DND-41 (cell line): Measurements from ENCODE around the gene PCDHGC4.

Source experiments
- ATAC-seq: fragments of 200-7000 bp; cut with Tn5 transposase; 3 replicates; pipeline ENCODE4 v1.9.1; 2021; ENCODE audit warnings: low read depth; ENCODE audit not compliant: insufficient read depth
- DNase-seq: peaks from one replicate; pipeline ENCODE4 v3.0.0-alpha.2; 2020
- H2AFZ ChIP-seq: 2 replicates; pipeline ENCODE4 v1.6.0; 2012; ENCODE audit warnings: low read depth, low read length
- H3K27ac ChIP-seq: 2 replicates; pipeline ENCODE4 v1.5.1; 2012; ENCODE audit warnings: low read length, inconsistent platforms
- H3K27me3 ChIP-seq: fragments of 200-600 bp; sonication (generic); 2 replicates; pipeline ENCODE4 v1.6.0; 2012; ENCODE audit warnings: low read length, mild to moderate bottlenecking, inconsistent platforms; ENCODE audit not compliant: insufficient read depth, poor library complexity
- H3K36me3 ChIP-seq: 2 replicates; pipeline ENCODE4 v1.5.1; 2012; ENCODE audit warnings: low read length, inconsistent platforms; ENCODE audit not compliant: insufficient read depth
- H3K4me1 ChIP-seq: 2 replicates; pipeline ENCODE4 v1.5.1; 2012; ENCODE audit warnings: mild to moderate bottlenecking, low read length; ENCODE audit not compliant: insufficient read depth
- H3K4me2 ChIP-seq: 2 replicates; pipeline ENCODE4 v1.6.0; 2012; ENCODE audit warnings: mild to moderate bottlenecking, moderate library complexity, low read length, inconsistent platforms; ENCODE audit not compliant: insufficient read depth
- H3K4me3 ChIP-seq, 2 experiments: fragments of 200-600 bp in 1 of 2; shearing (Covaris generic) in 1 of 2; 2 replicates each; pipeline ENCODE4 v1.5.1; 2012 to 2016; ENCODE audit warnings: inconsistent platforms in 2 of 2, low read length in 2 of 2, mild to moderate bottlenecking in 2 of 2, low read depth in 1 of 2, moderate library complexity in 1 of 2
- H3K79me2 ChIP-seq: 2 replicates; pipeline ENCODE4 v1.6.0; 2012; ENCODE audit warnings: low read length, inconsistent platforms; ENCODE audit not compliant: insufficient read depth
- H3K9ac ChIP-seq: 2 replicates; pipeline ENCODE4 v1.6.0; 2012; ENCODE audit warnings: low read depth, mild to moderate bottlenecking, inconsistent platforms, low read length, moderate library complexity
- H3K9me3 ChIP-seq: 2 replicates; pipeline ENCODE4 v1.5.1; 2012; ENCODE audit warnings: low read length, moderate library complexity, mild to moderate bottlenecking, inconsistent platforms; ENCODE audit not compliant: insufficient read depth, severe bottlenecking
- H4K20me1 ChIP-seq: 2 replicates; pipeline ENCODE4 v1.6.0; 2012; ENCODE audit warnings: low read length; ENCODE audit not compliant: insufficient read depth
- CTCF ChIP-seq: IDR thresholded peaks from 2 replicates; pipeline ENCODE4 v1.5.1; 2012; ENCODE audit warnings: borderline replicate concordance, low read length, moderate library complexity, mild to moderate bottlenecking; ENCODE audit not compliant: poor library complexity, severe bottlenecking; ENCODE audit errors: extremely low read depth
- EZH2 ChIP-seq: IDR thresholded peaks from 3 replicates; pipeline ENCODE4 v1.6.1; 2012; ENCODE audit warnings: borderline replicate concordance, low read depth, mild to moderate bottlenecking, moderate library complexity, low read length, inconsistent platforms; ENCODE audit not compliant: severe bottlenecking

The PCDHGC4 gene

DNA sequence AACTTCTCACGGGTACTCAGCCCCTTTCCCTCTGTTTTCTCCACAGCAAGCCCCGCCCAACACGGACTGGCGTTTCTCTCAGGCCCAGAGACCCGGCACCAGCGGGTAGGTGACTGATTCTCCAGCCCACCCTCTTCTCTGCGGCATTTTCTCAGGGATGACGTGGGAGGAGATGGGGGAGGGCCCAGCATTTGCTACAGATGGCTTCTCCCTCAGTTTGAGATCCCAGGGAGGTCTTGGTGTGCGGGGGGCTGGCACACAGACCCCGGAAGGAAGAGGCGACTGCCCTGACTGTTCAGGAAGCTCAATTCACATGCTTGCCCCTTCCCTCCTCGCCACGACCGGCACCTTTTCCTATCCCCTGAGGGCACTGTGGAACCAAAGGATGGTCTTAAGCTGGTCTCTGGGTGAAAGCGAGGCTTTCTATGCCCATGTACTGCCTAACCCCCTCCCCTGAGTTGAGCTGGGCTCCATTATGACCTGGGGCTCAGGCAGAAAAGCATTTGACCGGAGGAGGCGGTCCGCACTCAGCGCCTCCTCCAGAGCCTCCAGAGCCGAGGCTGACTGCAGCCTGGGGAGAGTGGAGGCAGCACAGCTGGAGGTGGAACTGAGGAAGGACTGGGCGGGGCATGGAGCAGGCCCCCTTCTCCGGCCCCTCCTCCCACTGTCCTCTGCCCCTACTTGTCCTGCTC, 10.1 kb downstream of the PCDHGC4 start:
- TF ChIP-seq CTCF = no peak
- TF ChIP-seq EZH2 = no peak
- peak overlapping the region; percentile 49 for H3K9ac ChIP-seq
- H3K36me3 ChIP-seq = no peaks in the 10 kb centered on the region
- H3K27me3 ChIP-seq = no peaks in the 10 kb centered on the region
- no peaks in the 10 kb centered on the region for H3K9me3 ChIP-seq
- peaks cover 29% of the 10 kb centered on the region for H3K4me1 ChIP-seq
- DNase-seq = peak; percentile 65
- peak overlapping the region; percentile 62 for H2AFZ ChIP-seq
- peak overlapping the region; percentile 66 for H3K4me2 ChIP-seq
- no peaks in the 10 kb centered on the region for H4K20me1 ChIP-seq
- ATAC-seq = peak; percentile 51
- H3K4me3 ChIP-seq = peak overlapping the region in 1 of 2 experiments; percentile 54; a peak in 2 of 4 replicates
- H3K27ac ChIP-seq = peak overlapping the region; percentile 68
- no peaks in the 10 kb centered on the region for H3K79me2 ChIP-seq

DNA sequence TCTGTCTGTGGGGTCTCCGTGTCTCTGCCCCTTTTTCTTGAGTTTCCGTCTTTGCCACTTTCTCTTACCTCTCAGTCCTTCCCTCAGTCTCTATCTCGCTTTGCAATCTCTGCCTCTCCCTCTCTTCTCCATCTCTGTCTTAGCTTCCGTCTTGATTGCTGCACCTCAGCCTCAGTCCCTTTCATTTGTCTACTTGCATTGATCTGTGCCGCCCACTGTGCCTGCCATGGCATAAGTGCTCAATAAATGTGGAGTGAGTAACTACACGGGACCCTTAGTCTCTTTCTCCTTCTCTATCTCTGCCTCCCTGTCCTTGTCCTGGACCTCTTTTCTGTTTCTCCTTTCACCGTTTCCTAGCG, 10.6 kb downstream of the PCDHGC4 start:
- no peak for TF ChIP-seq EZH2
- Histone ChIP-seq H3K27ac (peak overlapping the region; percentile 68), H3K9ac (peak overlapping the region; percentile 49), H3K36me3 (no peaks in the 10 kb centered on the region), H3K9me3 (no peaks in the 10 kb centered on the region), H3K27me3 (no peaks in the 10 kb centered on the region), H3K79me2 (no peaks in the 10 kb centered on the region), H4K20me1 (no peaks in the 10 kb centered on the region), H3K4me2 (peak overlapping the region; percentile 66), H2AFZ (peak overlapping the region; percentile 62), H3K4me1 (peaks cover 29% of the 10 kb centered on the region), H3K4me3 (peak overlapping the region in 1 of 2 experiments; percentile 54; a peak in 2 of 4 replicates)
- DNase-seq (peak; percentile 35), ATAC-seq (peak; percentile 52)

DNA sequence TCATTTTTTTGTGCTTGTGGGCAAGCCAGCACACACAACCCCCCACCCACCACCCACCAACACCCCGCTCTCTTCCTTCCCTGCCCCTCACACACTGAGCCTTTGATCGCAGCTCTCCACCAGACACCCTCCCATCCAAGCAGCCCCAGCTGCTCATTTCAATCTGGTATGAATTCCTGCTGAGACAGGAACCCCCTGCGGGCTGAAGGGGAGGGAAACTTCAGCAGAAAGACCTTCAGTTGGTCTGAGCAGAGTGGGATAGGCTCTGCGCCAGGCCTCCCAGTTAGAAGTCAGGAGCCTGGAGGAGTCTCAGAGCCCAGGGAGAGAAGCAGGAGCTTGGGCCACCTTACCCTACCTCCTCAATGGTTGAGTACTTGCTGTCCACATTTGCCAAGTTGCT, 11.2 kb downstream of the PCDHGC4 start:
- Histone ChIP-seq H3K27me3 (no peaks in the 10 kb centered on the region), H2AFZ (peak overlapping the region; percentile 62; the same call in 1 of the 2 replicates), H3K27ac (peak overlapping the region; percentile 68), H3K4me1 (peaks cover 29% of the 10 kb centered on the region), H3K79me2 (no peaks in the 10 kb centered on the region), H3K36me3 (no peaks in the 10 kb centered on the region), H3K9me3 (no peaks in the 10 kb centered on the region), H3K4me2 (peak overlapping the region; percentile 66), H3K9ac (peak overlapping the region; percentile 49; the same call in 1 of the 2 replicates), H3K4me3 (peak overlapping the region in 1 of 2 experiments; percentile 54; a peak in 2 of 4 replicates), H4K20me1 (no peaks in the 10 kb centered on the region)
- TF ChIP-seq CTCF (no peak), EZH2 (no peak)
- DNase-seq (peak; percentile 80), ATAC-seq (peak; percentile 90)

GRCh38 chr5:141501761-141502160, 16.9 kb downstream of the PCDHGC4 start:
- no peak overlapping the region for H3K4me3 ChIP-seq
- 0 out of 2 replicates have a peak, but pooled peaks cover 4% of the 10 kb centered on the region for H3K4me1 ChIP-seq
- TF ChIP-seq CTCF (no peak), EZH2 (no peak)
- H4K20me1 ChIP-seq = no peaks in the 10 kb centered on the region
- ATAC-seq (no peak), DNase-seq (no peak)
- H3K27ac ChIP-seq = no peak overlapping the region
- no peaks in the 10 kb centered on the region for H3K27me3 ChIP-seq
- no peak overlapping the region for H3K9ac ChIP-seq
- no peak overlapping the region for H2AFZ ChIP-seq
- no peak overlapping the region for H3K4me2 ChIP-seq
- H3K9me3 ChIP-seq = no peaks in the 10 kb centered on the region
- no peaks in the 10 kb centered on the region for H3K79me2 ChIP-seq
- H3K36me3 ChIP-seq = no peaks in the 10 kb centered on the region
